Stimulated activated CD4-positive, alpha-beta T cell treated with anti-CD3 and anti-CD28 coated beads, Interleukin-2, amount 100 ng/mL, for 4 hours (primary cell): Measurements from ENCODE around the gene IPO8.
"Not testable (repeated sequence)": the region's sequence is repeated elsewhere in the genome, so short reads cannot be mapped to it uniquely, and the experiment has no call there.

ENCODE experiments used
- DNase-seq: peaks from one replicate; pipeline ENCODE4 v3.0.0-alpha.2; 2020; ENCODE audit warnings: low read depth

IPO8 gene

DNA sequence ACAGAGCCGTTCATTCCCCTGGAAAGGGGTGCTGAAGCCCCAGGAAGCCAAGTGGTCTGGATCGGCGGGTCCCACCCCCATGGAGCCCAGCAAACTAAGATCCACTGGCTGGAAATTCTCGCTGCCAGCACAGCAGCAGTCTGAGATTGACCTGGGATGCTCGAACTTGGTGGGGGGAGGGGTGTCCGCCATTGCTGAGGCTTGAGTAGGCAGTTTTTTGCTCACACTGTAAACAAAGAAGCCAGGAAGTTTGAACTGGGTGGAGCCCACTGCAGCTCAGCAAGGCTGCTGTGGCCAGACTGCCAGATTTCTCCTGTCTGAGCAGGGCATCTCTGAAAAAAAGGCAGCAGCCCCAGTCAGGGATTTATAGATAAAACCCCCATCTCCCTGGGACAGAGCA lies 91.4 kb downstream of the IPO8 start:
- DNase-seq, result not testable (repeated sequence)

DNA sequence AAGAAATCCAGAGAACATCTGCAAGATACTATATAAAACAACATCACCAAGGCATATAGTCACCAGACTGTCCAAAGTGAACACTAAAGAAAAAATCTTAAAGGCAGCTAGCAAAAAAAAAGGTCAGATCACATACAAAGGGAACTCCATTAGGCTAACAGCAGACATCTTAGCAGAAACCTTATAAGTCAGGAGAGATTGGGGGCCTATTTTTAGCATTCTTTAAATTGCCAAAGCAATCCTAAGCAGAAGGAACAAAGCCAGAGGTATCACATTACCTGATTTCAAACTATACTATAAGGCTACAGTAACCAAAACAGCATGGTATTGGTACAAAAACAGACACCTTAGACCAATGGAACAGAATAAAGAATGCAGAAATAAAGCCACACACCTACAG lies 92.5 kb downstream of the IPO8 start:
- DNase-seq, result no peak

DNA sequence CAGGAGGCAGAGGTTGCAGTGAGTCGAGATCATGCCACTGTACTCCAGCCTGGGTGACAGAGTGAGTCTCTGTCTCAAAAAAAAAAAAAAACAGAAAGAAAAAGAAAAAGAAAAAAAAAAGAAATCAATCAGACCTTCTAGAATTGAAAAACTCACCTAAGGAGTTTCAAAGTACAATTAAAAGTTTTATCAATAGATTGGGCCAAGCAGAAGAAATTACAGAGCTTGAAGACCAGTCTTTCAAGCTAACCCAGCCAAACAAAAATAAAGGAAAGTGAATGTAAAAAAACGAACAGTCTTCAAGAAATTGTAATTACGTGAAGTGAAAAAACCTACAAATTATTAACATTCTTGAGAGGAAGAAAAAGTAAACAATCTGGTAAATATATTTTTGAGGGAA lies 93.0 kb downstream of the IPO8 start:
- DNase-seq, result no peak

DNA sequence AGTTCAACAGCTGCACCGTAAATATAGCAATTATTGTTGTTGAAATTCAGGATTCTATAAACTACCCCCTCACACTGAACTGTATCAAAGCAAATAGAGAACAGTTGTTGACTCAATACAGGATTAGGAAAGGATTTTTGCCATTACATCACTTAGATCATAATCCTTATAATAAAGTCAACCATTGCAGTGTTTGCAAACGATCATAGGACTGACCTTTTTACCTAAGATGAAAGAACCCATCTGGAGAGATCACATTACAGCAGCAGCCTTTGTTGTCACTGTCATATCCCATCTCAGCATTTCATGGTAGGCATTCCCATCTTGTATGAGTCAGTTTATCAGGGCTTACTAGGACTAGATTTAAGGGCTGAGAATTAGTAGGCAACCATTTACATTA lies 96.1 kb downstream of the IPO8 start:
- DNase-seq, result no peak

DNA sequence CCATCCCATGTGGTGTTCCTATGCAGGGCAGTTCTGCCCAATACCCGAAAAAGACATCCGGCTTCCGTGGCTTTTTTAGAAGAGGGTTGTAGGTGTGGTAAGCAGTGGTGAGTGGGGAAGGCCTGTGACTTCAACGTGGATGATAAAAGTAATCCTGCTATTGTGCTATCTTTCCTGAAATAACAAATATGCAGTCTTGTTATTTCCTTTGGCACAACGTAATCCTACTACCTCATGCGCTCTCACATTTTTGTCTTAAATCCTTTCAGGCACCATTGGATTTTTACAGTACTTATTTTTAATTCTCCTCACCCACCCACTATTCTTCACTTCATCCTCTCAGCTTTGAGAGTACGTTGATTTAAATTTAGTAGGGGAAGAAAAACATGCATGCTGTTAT lies 96.8 kb downstream of the IPO8 start:
- no peak for DNase-seq

DNA sequence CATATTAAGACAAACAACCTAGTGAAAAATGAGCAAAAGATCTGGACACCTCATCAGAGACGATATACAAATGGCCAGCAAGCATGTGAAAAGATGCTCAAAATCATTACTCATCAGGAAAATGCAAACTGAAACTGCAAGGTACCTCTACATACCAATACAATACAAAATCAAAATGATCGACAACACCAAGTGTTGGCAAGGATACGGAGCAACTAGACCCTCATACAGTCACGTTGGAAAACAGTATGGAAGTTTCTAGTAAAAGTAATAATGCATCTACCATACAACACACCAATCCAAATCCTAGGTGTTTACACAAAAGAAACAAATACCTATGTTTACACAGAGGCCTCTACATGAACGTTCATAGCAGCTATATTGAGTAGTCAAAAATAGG lies 99.9 kb downstream of the IPO8 start:
- DNase-seq, result no peak

DNA sequence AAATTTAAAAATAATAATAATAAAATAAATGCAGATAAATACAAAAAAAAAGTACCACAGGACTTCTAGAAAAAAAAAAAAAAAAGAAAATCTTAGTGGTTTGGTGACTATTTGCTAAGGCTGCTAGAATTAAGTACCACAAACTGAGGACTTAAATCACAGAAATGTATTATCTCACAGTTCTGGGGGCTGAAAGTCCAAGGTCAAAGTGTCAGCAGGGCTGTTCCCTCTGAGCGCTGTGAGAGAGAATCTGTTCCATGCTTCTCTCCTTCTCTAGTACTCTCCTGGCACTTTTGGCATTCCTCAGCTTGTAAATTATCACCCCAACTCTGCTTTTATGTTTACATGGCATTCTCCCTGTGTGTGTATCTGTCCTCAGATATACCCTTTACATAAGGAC lies 101.2 kb downstream of the IPO8 start:
- DNase-seq, result no peak

DNA sequence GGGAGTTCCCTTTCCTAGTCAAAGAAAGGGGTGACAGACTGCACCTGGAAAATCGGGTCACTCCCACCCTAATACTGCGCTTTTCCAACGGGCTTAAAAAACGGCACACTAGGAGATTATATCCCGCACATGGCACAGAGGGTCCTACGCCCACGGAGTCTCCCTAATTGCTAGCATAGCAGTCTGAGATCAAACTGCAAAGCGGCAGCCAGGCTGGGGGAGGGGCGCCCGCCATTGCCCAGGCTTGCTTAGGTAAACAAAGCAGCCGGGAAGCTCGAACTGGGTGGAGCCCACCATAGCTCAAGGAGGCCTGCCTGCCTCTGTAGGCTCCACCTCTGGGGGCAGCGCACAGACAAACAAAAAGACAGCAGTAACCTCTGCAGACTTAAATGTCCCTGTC lies 107.1 kb downstream of the IPO8 start:
- DNase-seq, result not testable (repeated sequence)

DNA sequence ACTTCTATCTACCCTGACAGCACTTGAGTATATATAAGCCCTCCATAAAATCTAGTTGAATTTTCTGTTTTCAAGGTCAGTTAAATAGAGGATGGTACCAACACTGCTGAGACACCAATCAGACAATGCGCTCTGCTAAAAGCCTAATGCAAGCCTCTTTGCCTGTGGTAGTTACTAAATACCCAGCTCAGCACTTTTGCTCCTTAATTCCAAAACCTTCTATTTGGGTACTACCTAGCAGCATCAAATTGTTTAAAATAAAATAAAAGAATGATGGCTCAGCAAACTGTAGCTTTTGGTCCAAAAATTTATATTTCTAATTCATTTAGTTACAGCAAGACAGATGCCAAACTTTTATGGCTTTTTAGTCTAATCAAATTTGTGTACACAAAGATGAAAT lies 107.9 kb downstream of the IPO8 start:
- DNase-seq, result no peak

DNA sequence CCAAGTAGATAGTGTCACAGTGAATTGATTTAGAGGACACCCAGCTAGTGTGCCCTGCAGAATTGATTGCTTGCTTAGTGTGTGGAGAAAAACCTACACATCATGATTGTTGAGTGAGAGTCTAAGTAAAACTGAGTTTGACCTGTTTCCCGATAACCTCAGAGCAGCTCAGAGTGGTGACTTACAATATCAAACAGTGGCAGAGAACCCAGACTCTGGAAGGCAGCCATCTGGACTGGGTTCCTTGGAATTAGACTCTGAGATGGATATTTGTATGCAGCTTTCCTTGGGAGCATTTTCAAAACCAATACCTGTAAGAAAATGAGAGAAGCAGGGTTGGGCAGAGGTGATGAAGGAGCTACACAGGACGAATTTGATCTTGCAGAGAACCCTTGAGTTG lies 109.8 kb downstream of the IPO8 start:
- no peak for DNase-seq

DNA sequence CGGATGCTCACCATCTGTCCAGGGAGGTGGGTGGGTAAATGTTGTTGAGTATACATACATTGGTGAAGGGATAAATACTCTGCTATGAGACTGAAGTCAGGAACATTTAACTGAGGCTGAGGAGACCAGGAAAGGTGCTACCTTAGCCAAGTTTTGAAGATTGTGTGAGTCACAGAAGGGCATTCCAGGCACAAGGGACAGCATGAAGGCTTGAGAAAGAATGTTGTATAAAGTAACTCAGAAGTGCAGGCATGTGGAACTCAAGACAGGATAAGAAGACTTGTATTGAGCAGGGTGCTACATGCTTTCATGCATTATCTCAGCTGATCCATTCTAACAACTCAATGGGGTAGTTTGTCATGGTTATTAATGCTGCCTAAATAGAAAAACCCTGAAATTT lies 112.7 kb downstream of the IPO8 start:
- DNase-seq, result no peak

DNA sequence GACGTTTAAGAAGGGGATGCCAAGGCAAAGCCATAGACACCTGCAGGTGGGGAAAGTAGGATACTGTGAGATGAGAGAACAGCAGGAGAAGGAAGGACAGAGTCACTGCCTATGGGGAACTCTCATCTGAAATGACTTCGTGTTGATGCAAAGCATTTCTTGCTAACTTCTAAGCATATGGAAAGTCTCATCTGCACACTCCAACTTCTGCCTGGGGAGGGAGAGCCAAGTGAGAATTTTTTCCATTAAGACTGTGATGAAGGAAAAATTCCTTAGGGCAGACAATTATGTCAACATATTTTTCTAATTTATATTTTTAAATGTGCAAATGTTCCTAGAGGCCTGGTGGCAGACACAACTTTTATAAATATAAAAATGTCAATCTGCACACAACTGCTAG lies 115.3 kb downstream of the IPO8 start:
- DNase-seq, result no peak
